T-helper 17 cell (primary cell): ENCODE data around the gene BPIFB2. TPM values are rescaled to one million over a fixed set of nuclear protein-coding genes. Genes with fewer than 3 reads are reported as not detected.
"Not testable (repeated sequence)": the region's sequence is repeated elsewhere in the genome, so short reads cannot be mapped to it uniquely, and the experiment has no call there.

Experiments
- ATAC-seq: fragments of 150-1000 bp; cut with Tn5 transposase; 2 replicates; pipeline ENCODE4 v1.10.0; 2021; ENCODE audit warnings: mild to moderate bottlenecking, moderate library complexity
- DNase-seq, 3 donors: peaks; one replicate each; pipeline versions ENCODE4 v3.0.0 to v3.0.0-alpha.2; 2020 to 2021
- H3K9me3 ChIP-seq: one replicate; pipeline ENCODE4 v1.7.0; 2013; ENCODE audit warnings: low read length, mild to moderate bottlenecking; ENCODE audit not compliant: control insufficient read depth, poor library complexity, severe bottlenecking
- H3K27ac Mint-ChIP-seq: one replicate; pipeline ENCODE4 v1.8.0; 2022; ENCODE audit warnings: mild to moderate bottlenecking, moderate library complexity, mixed read lengths
- H3K27me3 Mint-ChIP-seq: one replicate; pipeline ENCODE4 v1.8.0; 2022; ENCODE audit warnings: mixed read lengths
- H3K36me3 Mint-ChIP-seq: one replicate; pipeline ENCODE4 v1.8.0; 2022; ENCODE audit warnings: low read depth, mixed read lengths
- H3K4me1 Mint-ChIP-seq: one replicate; pipeline ENCODE4 v1.8.0; 2022; ENCODE audit warnings: mild to moderate bottlenecking, mixed read lengths
- H3K4me3 Mint-ChIP-seq: one replicate; pipeline ENCODE4 v1.8.0; 2022; ENCODE audit warnings: mild to moderate bottlenecking, moderate library complexity, mixed read lengths
- total RNA-seq, 4 donors: library from RNA in 2 of 4; stranded (reverse) in 2 of 4; gene quantifications; one replicate each; pipeline ENCODE4 v1.2.3 and lab custom pipeline; 2022 to 2026

The BPIFB2 gene
- total RNA-seq, 2 donors from 2014 or later: not detected

GRCh38 chr20:32975121-32975520 lies 32.4 kb upstream of the BPIFB2 start:
- not testable (repeated sequence) for H3K27me3 Mint-ChIP-seq, H3K9me3 ChIP-seq, DNase-seq, ATAC-seq, H3K27ac Mint-ChIP-seq, H3K36me3 Mint-ChIP-seq, H3K4me3 Mint-ChIP-seq
- H3K4me1 Mint-ChIP-seq: peaks cover 22% of the 10 kb centered on the region

DNA sequence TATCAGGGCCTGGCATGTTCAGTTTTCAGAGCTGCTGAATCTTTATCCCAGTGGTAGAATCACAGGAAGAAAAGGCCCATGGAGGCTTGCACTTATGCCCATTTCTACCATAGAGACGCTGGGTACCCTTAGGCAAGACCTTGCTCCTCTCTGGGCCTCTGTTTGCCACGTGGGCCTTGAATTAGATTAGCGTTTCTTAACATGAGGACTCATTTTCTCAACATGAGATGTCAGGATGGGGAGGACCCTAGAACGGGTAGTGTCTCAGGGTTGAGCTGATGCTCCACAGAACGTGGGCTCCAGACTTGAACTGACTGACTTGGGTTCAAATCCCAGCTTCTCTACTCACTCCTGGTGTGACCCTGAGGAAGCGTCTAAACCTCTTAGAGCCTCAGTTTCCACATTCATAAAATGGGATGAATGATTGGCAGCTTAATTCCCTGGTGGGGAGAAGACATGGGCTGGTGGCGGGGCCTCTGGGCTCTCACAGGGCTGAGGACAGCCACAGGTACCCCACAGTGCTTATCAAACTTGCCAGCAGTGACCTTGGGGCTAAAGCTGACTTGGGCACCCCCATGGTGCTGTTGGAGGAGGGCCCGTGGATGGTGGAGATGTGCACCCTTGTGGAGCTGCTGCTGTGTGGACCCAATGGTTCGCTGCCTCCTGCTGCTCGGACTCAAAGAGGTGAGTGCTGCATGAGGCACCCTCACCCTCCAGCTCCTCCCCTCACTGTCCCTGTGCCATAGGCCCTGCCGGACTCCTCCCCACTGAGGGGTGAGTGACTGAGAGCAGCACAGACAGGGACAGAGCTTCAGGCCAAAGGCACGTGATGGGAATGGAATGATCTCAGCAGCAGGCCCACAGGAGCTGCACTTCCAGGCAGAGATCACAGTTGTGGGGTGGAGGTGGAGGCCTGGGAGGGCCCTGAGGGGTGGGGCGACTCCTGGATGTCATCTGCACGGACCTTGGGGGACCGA lies 31.5 kb upstream of the BPIFB2 start:
- no peak overlapping the region for H3K27ac Mint-ChIP-seq
- no peaks in the 10 kb centered on the region for H3K27me3 Mint-ChIP-seq
- no peaks in the 10 kb centered on the region for H3K9me3 ChIP-seq
- peak overlapping the region; percentile 66 for H3K4me3 Mint-ChIP-seq
- H3K36me3 Mint-ChIP-seq: no peaks in the 10 kb centered on the region
- DNase-seq (no peak), ATAC-seq (no peak)
- H3K4me1 Mint-ChIP-seq: peaks cover 18% of the 10 kb centered on the region

- Mint-ChIP-seq H3K27ac (no peak overlapping the region), H3K27me3 (no peaks in the 10 kb centered on the region), H3K36me3 (no peaks in the 10 kb centered on the region), H3K4me1 (peaks cover 20% of the 10 kb centered on the region), H3K4me3 (peak overlapping the region; percentile 66)
- H3K9me3 ChIP-seq: no peaks in the 10 kb centered on the region
- no peak for DNase-seq
- no peak for ATAC-seq
These were observed 30.8 kb upstream of the BPIFB2 start for GRCh38 chr20:32976746-32977145.

GRCh38 chr20:32977281-32978008 lies 30.1 kb upstream of the BPIFB2 start:
- Mint-ChIP-seq H3K4me1 (peaks cover 20% of the 10 kb centered on the region), H3K36me3 (no peaks in the 10 kb centered on the region), H3K4me3 (no peak overlapping the region), H3K27ac (no peak overlapping the region), H3K27me3 (no peaks in the 10 kb centered on the region)
- ATAC-seq (no peak), DNase-seq (no peak)
- no peaks in the 10 kb centered on the region for H3K9me3 ChIP-seq

GRCh38 chr20:32978009-32978335 lies 29.5 kb upstream of the BPIFB2 start:
- no peak for ATAC-seq
- Mint-ChIP-seq H3K27me3 (no peaks in the 10 kb centered on the region), H3K4me1 (peaks cover 20% of the 10 kb centered on the region), H3K27ac (no peak overlapping the region), H3K4me3 (no peak overlapping the region), H3K36me3 (no peaks in the 10 kb centered on the region)
- H3K9me3 ChIP-seq: no peaks in the 10 kb centered on the region
- no peak for DNase-seq

- Mint-ChIP-seq H3K27ac (peak overlapping the region; percentile 14), H3K4me1 (peaks cover 18% of the 10 kb centered on the region), H3K4me3 (no peak overlapping the region), H3K27me3 (no peaks in the 10 kb centered on the region), H3K36me3 (no peaks in the 10 kb centered on the region)
- ATAC-seq (no peak), DNase-seq (no peak)
- H3K9me3 ChIP-seq: no peaks in the 10 kb centered on the region
These were observed 28.1 kb upstream of the BPIFB2 start for GRCh38 chr20:32979201-32979998.

- Mint-ChIP-seq H3K27ac (no peak overlapping the region), H3K4me3 (no peak overlapping the region), H3K27me3 (no peaks in the 10 kb centered on the region), H3K36me3 (no peaks in the 10 kb centered on the region), H3K4me1 (peaks cover 15% of the 10 kb centered on the region)
- ATAC-seq (no peak), DNase-seq (no peak)
- H3K9me3 ChIP-seq: no peaks in the 10 kb centered on the region
These were observed 27.2 kb upstream of the BPIFB2 start for GRCh38 chr20:32980131-32980941.

GRCh38 chr20:32980990-32981389 lies 26.5 kb upstream of the BPIFB2 start:
- peaks cover 12% of the 10 kb centered on the region for H3K4me1 Mint-ChIP-seq
- no peaks in the 10 kb centered on the region for H3K27me3 Mint-ChIP-seq
- DNase-seq: no peak
- H3K9me3 ChIP-seq: no peaks in the 10 kb centered on the region
- no peak overlapping the region for H3K27ac Mint-ChIP-seq
- no peaks in the 10 kb centered on the region for H3K36me3 Mint-ChIP-seq
- no peak for ATAC-seq
- H3K4me3 Mint-ChIP-seq: no peak overlapping the region

DNA sequence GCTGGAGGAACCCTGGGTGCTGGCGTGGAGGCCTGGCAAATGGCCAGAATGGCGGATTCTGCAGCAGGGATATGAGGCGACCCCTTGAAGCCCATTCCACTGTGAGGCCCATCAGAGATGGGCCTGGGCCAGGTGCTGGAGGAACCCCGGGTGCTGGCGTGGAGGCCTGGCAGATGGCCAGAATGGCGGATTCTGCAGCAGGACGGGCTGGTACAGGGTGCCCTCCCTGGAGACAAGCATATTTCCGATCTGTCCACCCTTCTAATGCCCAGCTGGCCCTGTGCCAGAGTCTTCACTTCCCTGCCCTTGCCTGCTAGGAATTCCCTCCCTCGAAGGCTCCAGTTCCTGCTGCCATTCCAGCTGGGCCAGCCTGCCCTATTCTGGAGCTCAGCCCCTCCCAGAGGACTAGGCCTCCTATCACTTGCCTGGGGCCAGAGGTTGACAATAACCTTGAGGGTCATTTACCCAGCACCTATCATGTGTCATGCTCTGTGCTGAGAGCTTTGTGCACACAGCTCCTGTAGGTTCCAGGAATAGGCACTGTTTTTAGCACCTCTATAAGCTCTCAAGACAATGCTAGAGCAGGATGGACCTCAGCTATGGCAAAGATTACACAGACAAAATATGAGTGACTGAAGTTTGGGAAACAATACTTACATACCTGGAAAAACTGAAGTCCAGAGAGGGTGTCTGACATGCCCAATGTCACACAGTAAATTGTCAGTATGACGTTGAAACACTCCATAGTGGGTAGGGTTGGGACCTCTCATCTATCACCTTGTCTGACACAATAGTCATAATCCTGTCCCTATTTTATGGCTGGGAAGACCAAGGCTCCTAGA lies 24.7 kb upstream of the BPIFB2 start:
- Mint-ChIP-seq H3K27me3 (no peaks in the 10 kb centered on the region), H3K4me3 (no peak overlapping the region), H3K27ac (no peak overlapping the region), H3K4me1 (peaks cover 17% of the 10 kb centered on the region), H3K36me3 (no peaks in the 10 kb centered on the region)
- DNase-seq (no peak), ATAC-seq (no peak)
- no peaks in the 10 kb centered on the region for H3K9me3 ChIP-seq

- no peaks in the 10 kb centered on the region for H3K9me3 ChIP-seq
- no peaks in the 10 kb centered on the region for H3K36me3 Mint-ChIP-seq
- H3K4me3 Mint-ChIP-seq: no peak overlapping the region
- no peaks in the 10 kb centered on the region for H3K27me3 Mint-ChIP-seq
- ATAC-seq: no peak
- no peak for DNase-seq
- H3K4me1 Mint-ChIP-seq: peaks cover 21% of the 10 kb centered on the region
- peak overlapping the region; percentile 11 for H3K27ac Mint-ChIP-seq
These were observed 23.9 kb upstream of the BPIFB2 start for GRCh38 chr20:32983459-32984112.

DNA sequence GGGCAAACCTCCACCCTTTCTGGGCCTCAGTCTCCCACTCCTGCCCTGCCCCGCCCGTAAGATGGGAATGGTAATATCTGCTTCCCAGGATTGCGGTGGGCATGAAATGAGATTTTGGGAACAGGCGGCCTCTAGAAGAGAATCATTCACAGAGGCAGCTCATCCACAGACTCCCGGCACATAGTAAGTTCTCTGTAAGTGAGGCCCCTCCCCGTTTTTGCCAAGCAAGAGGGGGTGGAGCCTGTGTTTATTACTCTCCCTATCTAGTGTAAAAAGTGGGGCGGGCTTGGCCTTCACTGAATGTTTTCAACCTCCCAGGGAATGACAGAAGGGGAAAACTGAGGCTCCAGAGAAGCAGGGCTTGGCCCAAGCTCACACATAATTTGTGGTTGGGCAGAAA lies 23.3 kb upstream of the BPIFB2 start:
- H3K9me3 ChIP-seq: no peaks in the 10 kb centered on the region
- ATAC-seq (no peak), DNase-seq (no peak)
- H3K4me3 Mint-ChIP-seq: no peak overlapping the region
- peaks cover 20% of the 10 kb centered on the region for H3K4me1 Mint-ChIP-seq
- H3K27ac Mint-ChIP-seq: peak overlapping the region; percentile 11
- no peaks in the 10 kb centered on the region for H3K27me3 Mint-ChIP-seq
- no peaks in the 10 kb centered on the region for H3K36me3 Mint-ChIP-seq
